ENCODE measurements around the gene MYO15B.
"Not testable (repeated sequence)": the region's sequence is repeated elsewhere in the genome, so short reads cannot be mapped to it uniquely, and the experiment has no call there.

MYO15B gene

DNA sequence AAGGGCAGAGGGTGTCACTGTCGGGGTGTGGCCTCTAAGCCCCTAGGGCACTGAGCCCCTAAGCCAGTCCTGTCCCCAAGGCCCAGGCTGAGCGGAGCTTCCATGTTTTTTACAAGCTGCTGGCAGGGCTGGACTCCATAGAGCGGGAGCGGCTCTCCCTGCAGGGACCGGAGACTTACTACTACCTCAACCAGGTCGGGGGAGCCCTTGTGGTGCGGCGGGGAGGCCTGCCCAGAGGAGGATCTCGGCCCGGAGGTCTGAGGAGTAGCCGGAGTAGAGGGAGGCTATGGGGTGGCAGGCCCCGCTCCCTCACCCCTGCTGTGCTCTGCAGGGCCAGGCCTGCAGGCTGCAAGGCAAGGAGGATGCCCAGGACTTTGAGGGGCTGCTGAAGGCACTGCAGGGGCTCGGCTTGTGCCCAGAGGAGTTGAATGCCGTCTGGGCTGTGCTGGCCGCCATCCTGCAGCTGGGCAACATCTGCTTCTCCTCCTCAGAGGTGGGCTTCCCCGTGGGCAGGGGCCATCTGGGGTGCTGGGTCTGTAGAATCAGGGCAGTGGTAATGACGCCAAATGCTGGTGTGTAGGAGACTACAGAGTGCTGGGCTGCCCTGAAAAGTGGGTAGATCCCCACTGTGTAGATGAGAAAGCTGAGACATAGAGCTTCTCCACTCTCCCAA is 4.9 kb downstream of the MYO15B start:
- H3K27me3 ChIP-seq (replicated peaks), result peaks cover 9% of the 10 kb centered on the region
- H3K27ac ChIP-seq, result no peak overlapping the region
- no peak overlapping the region for H3K4me3 ChIP-seq (ENCODE audit: low read depth, low read length)
- no peak for DNase-seq
- no peaks in the 10 kb centered on the region for H3K36me3 ChIP-seq (replicated peaks)
- TF ChIP-seq, protein P1, sequence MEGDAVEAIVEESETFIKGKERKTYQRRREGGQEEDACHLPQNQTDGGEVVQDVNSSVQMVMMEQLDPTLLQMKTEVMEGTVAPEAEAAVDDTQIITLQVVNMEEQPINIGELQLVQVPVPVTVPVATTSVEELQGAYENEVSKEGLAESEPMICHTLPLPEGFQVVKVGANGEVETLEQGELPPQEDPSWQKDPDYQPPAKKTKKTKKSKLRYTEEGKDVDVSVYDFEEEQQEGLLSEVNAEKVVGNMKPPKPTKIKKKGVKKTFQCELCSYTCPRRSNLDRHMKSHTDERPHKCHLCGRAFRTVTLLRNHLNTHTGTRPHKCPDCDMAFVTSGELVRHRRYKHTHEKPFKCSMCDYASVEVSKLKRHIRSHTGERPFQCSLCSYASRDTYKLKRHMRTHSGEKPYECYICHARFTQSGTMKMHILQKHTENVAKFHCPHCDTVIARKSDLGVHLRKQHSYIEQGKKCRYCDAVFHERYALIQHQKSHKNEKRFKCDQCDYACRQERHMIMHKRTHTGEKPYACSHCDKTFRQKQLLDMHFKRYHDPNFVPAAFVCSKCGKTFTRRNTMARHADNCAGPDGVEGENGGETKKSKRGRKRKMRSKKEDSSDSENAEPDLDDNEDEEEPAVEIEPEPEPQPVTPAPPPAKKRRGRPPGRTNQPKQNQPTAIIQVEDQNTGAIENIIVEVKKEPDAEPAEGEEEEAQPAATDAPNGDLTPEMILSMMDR (IDR thresholded peaks at IDR 0.05; ENCODE audit: low read depth, low read length, missing control alignments), result no peak
- in situ Hi-C loops (cut with HindIII; ENCODE audit: low pct_ligation_motif_present, low sequenced_read_pairs), result no loop called here

DNA sequence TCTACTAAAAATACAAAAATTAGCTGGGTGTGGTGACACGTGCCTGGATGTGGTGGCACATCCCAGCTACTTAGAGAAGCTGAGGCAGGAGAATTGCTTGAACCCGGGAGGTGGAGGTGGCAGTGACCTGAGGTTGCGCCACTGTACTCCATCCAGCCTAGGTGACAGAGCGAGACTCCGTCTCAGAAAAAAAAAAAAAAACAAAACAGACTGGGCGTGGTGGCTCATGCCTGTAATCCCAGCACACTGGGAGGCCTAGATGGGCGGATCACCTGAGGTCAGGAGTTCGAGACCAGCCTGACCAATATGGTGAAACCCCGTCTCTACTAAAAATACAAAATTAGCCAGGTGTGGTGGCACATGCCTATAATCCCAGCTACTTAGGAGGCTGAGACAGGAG is 5.8 kb downstream of the MYO15B start:
- H3K27ac ChIP-seq; in situ Hi-C loops (cut with HindIII; ENCODE audit: low pct_ligation_motif_present, low sequenced_read_pairs): not testable (repeated sequence)

DNA sequence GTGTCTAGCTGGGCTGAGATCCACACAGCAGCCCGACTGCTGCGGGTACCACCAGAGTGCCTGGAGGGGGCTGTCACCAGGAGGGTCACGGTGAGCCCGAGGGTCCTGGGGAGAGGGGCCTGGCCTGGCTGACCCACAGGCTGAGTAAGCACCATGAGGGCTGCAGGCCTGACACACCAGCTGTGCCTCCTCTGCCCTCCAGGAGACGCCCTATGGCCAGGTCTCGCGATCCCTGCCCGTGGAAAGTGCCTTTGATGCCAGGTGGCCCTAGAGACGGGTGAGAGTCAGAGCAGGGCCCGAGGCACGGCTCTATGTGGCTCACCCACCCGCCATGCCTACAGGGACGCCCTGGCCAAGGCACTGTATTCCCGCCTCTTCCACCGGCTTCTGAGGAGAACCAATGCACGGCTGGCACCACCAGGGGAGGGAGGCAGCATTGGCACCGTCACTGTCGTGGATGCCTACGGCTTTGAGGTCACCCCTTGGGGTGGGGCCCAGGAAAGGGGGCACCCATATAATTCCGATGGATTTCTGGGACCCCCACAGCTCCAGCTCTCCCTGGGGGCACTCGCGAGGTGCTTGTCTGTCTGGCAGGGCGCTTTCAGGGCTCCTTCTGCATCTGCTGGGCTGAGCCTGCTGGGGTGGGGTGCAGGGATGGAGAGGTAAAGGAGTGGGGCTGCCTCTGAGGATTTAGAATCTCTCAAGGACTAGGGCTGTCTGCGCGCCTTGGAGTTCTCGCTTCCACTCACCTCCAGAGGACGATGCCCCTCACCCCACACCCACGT is 7.1 kb downstream of the MYO15B start:
- TF ChIP-seq, protein P1 (IDR thresholded peaks at IDR 0.05; ENCODE audit: low read depth, low read length, missing control alignments), result no peak
- no peak for DNase-seq
- no peaks in the 10 kb centered on the region for H3K27me3 ChIP-seq (replicated peaks)
- in situ Hi-C loops (cut with HindIII; ENCODE audit: low pct_ligation_motif_present, low sequenced_read_pairs), result no loop called here
- no peak overlapping the region for H3K27ac ChIP-seq
- no peaks in the 10 kb centered on the region for H3K36me3 ChIP-seq (replicated peaks)
- no peak overlapping the region for H3K4me3 ChIP-seq (ENCODE audit: low read depth, low read length)

More for the DNA sequence above, 5.8 kb downstream of the MYO15B start:
- not testable (repeated sequence) for H3K4me3 ChIP-seq (ENCODE audit: low read depth, low read length); DNase-seq; H3K27me3 ChIP-seq (replicated peaks); H3K36me3 ChIP-seq (replicated peaks)

DNA sequence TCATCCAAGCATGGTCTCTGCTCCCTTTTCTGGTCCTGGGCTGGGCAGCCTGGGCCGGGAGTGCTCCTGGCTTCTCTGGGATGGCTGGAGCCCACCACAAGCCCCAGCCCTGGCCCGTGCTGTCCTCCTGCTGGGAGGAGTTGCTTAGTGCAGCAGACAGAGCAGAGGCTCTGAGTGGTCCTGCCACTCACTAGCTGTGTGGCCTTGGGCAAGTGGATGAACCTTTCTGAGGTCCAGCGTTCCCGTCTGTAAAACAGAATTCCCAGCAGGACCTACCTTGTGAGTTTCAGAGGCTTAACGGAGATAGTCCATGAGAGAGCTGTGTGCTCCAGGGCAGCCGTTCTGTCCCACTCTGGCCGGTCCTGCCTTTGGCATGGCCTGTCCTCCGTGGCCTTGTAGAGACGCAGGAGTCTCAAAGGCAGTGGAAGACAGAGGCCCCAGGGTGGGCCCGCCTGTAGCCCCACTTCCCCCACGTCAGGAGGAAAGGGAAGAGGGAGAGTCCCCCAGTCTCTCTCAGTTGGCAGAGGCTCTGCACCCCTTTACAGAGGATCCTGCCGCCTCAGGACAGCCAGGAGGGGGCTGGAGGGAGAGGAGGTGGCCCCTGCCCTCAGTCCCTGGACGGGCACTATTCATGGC is 7.8 kb downstream of the MYO15B start:
- Histone ChIP-seq H3K27me3 (replicated peaks) (no peaks in the 10 kb centered on the region), H3K27ac (no peak overlapping the region), H3K36me3 (replicated peaks) (no peaks in the 10 kb centered on the region), H3K4me3 (ENCODE audit: low read depth, low read length) (no peak overlapping the region)
- DNase-seq, result no peak
- in situ Hi-C loops (cut with HindIII; ENCODE audit: low pct_ligation_motif_present, low sequenced_read_pairs), result no loop called here
- TF ChIP-seq, protein P1 (IDR thresholded peaks at IDR 0.05; ENCODE audit: low read depth, low read length, missing control alignments), result no peak

DNA sequence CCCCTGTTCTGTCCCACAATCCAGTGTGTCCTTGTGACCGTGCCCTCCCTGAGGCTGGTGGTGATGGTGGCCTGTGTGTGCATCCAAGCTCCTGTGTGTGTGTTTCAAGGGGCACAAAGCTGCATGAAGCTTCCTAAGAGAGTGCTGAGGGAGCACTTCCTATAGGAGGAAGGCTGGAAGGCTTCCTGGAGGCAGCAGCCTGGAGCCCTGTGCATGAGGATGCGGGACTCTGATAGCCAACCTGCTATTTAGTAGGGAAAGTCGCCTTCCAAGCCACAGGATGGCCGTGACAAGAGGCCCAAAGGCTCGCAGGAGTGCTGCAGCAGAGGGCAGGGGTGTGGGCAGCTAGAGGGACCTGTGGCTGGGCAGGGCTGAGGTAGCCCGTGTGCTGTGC is 8.3 kb downstream of the MYO15B start:
- TF ChIP-seq, protein P1 (IDR thresholded peaks at IDR 0.05; ENCODE audit: low read depth, low read length, missing control alignments), result no peak
- Histone ChIP-seq H3K36me3 (replicated peaks) (no peaks in the 10 kb centered on the region), H3K27me3 (replicated peaks) (no peaks in the 10 kb centered on the region), H3K4me3 (ENCODE audit: low read depth, low read length) (no peak overlapping the region), H3K27ac (no peak overlapping the region)
- in situ Hi-C loops (cut with HindIII; ENCODE audit: low pct_ligation_motif_present, low sequenced_read_pairs), result no loop called here
- DNase-seq, result no peak
